AG04450 (cell line): ENCODE results near the gene HMGB2. TPM values are rescaled to one million over a fixed set of nuclear protein-coding genes. Genes with fewer than 3 reads are reported as not detected.

Experiments
- CTCF ChIA-PET: fragments of 300-600, 350-600 bp; formaldehyde crosslinking; extraction: SDS; loops from one replicate; lab custom pipeline; 2022; ENCODE audit warnings: antibody characterized with exemption, inconsistent platforms; lab: Charles Lee
- POLR2A ChIA-PET: fragments of 350-600 bp; formaldehyde crosslinking; extraction: SDS; loops from one replicate; lab custom pipeline; 2021; ENCODE audit warnings: antibody characterized with exemption, inconsistent platforms; lab: Yijun Ruan, JAX
- DNase-seq: peaks from one replicate; pipeline ENCODE4 v3.0.0-alpha.2; 2011; ENCODE audit warnings: low read depth, low spot score
- H3K27ac ChIP-seq: one replicate; pipeline ENCODE4 v1.5.1; 2012; ENCODE audit warnings: low read depth, low read length, control low read depth
- H3K27me3 ChIP-seq: one replicate; pipeline ENCODE4 v1.6.0; 2012; ENCODE audit warnings: low read length; ENCODE audit not compliant: control insufficient read depth, insufficient read depth
- H3K4me3 ChIP-seq: 2 replicates; pipeline ENCODE4 v1.5.1; 2011; ENCODE audit warnings: mild to moderate bottlenecking, low read depth, low read length, control low read depth
- H3K9me3 ChIP-seq: 2 replicates; pipeline ENCODE4 v1.5.1; 2012; ENCODE audit warnings: low read length; ENCODE audit not compliant: control insufficient read depth, insufficient read depth
- polyA minus RNA-seq: library from RNA; depleted of rRNA, polyadenylated mRNA; stranded (reverse); fragments of >200 nt; gene quantifications from 2 replicates; pipeline ENCODE4 v1.2.3, GENCODE V29; 2011; rRNA and poly(A)+ RNA removed
- polyA plus RNA-seq: library from polyadenylated mRNA; depleted of rRNA; stranded (reverse); fragments of >200 nt; gene quantifications from 2 replicates; pipeline ENCODE4 v1.2.3, GENCODE V29; 2011; rRNA removed
- TF ChIP-seq, protein P1 (sequence below): IDR thresholded peaks from 2 replicates; pipeline ENCODE4 v1.5.1; 2011; ENCODE audit warnings: low read depth, low read length, control low read depth, inconsistent platforms

The HMGB2 gene
- polyA plus RNA-seq, result 57.7 and 89.8 TPM in 2 replicates
- 14.8 and 19.4 TPM in 2 replicates for polyA minus RNA-seq

GRCh38 chr4:173334085-173334890 lies at the start of gene HMGB2:
Gene HMGB2 (minus strand): TSS chr4:173334358. CDS start chr4:173333649, 709 bp downstream.
- CTCF ChIA-PET, result interaction anchor here (1.0 to 2.3 kb wide), 6 partner anchors 15 to 86 kb away, joined by 4 to 9 read pairs (median 4); partner anchors contain the start of gene SAP30
- Histone ChIP-seq H3K9me3 (peaks cover 4% of the 10 kb centered on the region; the same call in 1 of the 2 replicates), H3K27ac (peak within 1 kb of the TSS; percentile 98), H3K4me3 (peak within 1 kb of the TSS; percentile 90), H3K27me3 (no peaks in the 10 kb centered on the region)
- DNase-seq, result peak; percentile 100
- TF ChIP-seq, protein P1, sequence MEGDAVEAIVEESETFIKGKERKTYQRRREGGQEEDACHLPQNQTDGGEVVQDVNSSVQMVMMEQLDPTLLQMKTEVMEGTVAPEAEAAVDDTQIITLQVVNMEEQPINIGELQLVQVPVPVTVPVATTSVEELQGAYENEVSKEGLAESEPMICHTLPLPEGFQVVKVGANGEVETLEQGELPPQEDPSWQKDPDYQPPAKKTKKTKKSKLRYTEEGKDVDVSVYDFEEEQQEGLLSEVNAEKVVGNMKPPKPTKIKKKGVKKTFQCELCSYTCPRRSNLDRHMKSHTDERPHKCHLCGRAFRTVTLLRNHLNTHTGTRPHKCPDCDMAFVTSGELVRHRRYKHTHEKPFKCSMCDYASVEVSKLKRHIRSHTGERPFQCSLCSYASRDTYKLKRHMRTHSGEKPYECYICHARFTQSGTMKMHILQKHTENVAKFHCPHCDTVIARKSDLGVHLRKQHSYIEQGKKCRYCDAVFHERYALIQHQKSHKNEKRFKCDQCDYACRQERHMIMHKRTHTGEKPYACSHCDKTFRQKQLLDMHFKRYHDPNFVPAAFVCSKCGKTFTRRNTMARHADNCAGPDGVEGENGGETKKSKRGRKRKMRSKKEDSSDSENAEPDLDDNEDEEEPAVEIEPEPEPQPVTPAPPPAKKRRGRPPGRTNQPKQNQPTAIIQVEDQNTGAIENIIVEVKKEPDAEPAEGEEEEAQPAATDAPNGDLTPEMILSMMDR, result no peak
- POLR2A ChIA-PET, result interaction anchor here (0.6 to 4.0 kb wide), 17 partner anchors 12 to 484 kb away, joined by 3 to 121 read pairs (median 3); partner anchors contain the start of gene SAP30

- no peak for DNase-seq
- CTCF ChIA-PET, result no interaction called here
- Histone ChIP-seq H3K4me3 (no peak overlapping the region), H3K9me3 (no peaks in the 10 kb centered on the region), H3K27me3 (no peaks in the 10 kb centered on the region), H3K27ac (no peak overlapping the region)
- POLR2A ChIA-PET, result no interaction called here
- TF ChIP-seq, protein P1, result no peak
Measured at GRCh38 chr4:173382349-173382748, 48.2 kb upstream of the HMGB2 start.

- POLR2A ChIA-PET, result no interaction called here
Measured at GRCh38 chr4:173381610-173382009, 47.5 kb upstream of the HMGB2 start.

GRCh38 chr4:173380987-173381386 lies 46.8 kb upstream of the HMGB2 start:
- H3K27ac ChIP-seq, result no peak overlapping the region
- no peak for DNase-seq
- H3K27me3 ChIP-seq, result no peaks in the 10 kb centered on the region
- no peak overlapping the region for H3K4me3 ChIP-seq
- CTCF ChIA-PET, result no interaction called here
- POLR2A ChIA-PET, result no interaction called here
- H3K9me3 ChIP-seq, result no peaks in the 10 kb centered on the region
- TF ChIP-seq, protein P1, result no peak

More at GRCh38 chr4:173381610-173382009, 47.5 kb upstream of the HMGB2 start:
- H3K27ac ChIP-seq, result no peak overlapping the region
- H3K9me3 ChIP-seq, result no peaks in the 10 kb centered on the region
- no peaks in the 10 kb centered on the region for H3K27me3 ChIP-seq
- CTCF ChIA-PET, result no interaction called here
- H3K4me3 ChIP-seq, result no peak overlapping the region
- DNase-seq, result no peak
- TF ChIP-seq, protein P1, result no peak

DNA sequence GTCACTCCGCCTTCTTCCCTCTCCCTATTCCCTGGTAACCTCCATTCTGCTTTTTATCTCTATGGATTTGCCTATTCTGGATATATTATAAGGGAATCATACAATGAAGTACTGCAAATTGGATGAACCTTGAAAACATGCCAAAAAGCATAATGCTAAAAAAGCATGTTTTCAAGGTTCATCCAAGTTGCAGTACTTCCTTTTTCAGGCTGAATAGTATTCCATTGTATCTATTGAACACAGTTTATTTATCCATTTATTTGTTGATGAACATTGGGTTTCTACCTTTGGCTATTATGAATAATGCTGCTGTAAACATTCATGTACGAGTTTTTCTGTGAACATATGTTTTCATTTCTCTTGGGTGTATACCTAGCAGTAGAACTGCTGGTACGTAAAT lies 45.8 kb upstream of the HMGB2 start:
- CTCF ChIA-PET, result interaction anchor here (0.5 kb wide), 1 partner anchor 38 kb away, joined by 4 read pairs; no protein-coding TSS in a partner anchor

More for the DNA sequence above, 45.8 kb upstream of the HMGB2 start:
- Histone ChIP-seq H3K9me3 (no peaks in the 10 kb centered on the region), H3K27me3 (no peaks in the 10 kb centered on the region), H3K27ac (no peak overlapping the region), H3K4me3 (no peak overlapping the region)
- POLR2A ChIA-PET, result no interaction called here
- TF ChIP-seq, protein P1, result no peak
- no peak for DNase-seq
